Measurements from ENCODE around the gene TEKTIP1.
"Not testable (repeated sequence)": the region's sequence is repeated elsewhere in the genome, so short reads cannot be mapped to it uniquely, and the experiment has no call there.

TEKTIP1 gene

DNA sequence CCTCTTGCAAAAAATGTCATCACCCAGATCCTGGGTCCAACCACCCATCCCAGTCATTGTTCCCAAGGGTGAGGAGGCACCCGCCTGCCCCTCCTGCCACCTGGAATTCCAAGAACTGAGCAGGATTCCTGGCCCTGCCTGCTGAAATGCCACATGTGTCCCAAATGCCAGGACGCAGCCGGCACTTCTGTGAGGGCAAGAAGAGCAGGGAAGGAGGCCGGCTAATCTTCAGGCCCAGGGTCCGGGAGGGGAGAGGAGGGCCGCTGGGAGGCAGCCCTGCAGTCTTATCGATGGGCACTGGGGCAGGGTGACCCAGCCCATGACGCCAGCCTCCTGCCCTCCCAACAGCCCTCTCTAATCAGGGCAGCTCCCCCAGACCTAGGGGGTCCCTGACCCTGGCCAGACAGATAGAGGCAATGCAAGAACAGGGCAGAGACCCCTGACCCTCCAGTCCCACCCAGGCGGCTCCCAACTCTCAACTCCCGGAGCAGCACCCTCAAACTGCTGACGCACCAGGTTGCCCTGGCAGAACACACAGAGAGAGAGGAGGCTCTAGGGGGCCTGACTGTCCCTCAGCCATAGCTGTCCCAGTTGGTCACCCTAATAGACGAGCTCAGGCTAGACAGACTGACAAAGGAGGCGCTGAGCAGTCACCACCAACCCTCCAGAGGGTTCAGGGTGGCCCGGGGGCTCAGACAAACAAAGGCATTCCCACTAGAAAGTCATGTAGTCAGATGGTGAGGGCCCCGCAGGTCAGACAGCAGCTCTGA lies 16.9 kb downstream of the TEKTIP1 start:
- FAIRE-seq = no peak
- no peak for DNase-seq (ENCODE audit: extremely low spot score, insufficient read length, low read depth)

- FAIRE-seq (no peak), DNase-seq (ENCODE audit: extremely low spot score, insufficient read length, low read depth) (no peak)
Measured at GRCh38 chr19:3556423-3556977, 17.5 kb downstream of the TEKTIP1 start.

GRCh38 chr19:3556978-3557460 lies 18.0 kb downstream of the TEKTIP1 start:
- no peak for FAIRE-seq
- no peak for DNase-seq (ENCODE audit: extremely low spot score, insufficient read length, low read depth)

- FAIRE-seq = peak; percentile 96
- peak; percentile 100 for DNase-seq (ENCODE audit: extremely low spot score, insufficient read length, low read depth)
Measured at GRCh38 chr19:3557461-3558248, 18.7 kb downstream of the TEKTIP1 start, which contains the start of gene MFSD12. MFSD12 (minus strand) TSS chr19:3557586; CDS start chr19:3557403, 183 bp downstream.

- no peak for FAIRE-seq
Measured at GRCh38 chr19:3563709-3564524, 24.9 kb downstream of the TEKTIP1 start.

GRCh38 chr19:3565139-3565538 lies 26.2 kb downstream of the TEKTIP1 start:
- no peak for DNase-seq (ENCODE audit: extremely low spot score, insufficient read length, low read depth)
- no peak for FAIRE-seq

More at GRCh38 chr19:3563709-3564524, 24.9 kb downstream of the TEKTIP1 start:
- DNase-seq (ENCODE audit: extremely low spot score, insufficient read length, low read depth) = no peak

DNA sequence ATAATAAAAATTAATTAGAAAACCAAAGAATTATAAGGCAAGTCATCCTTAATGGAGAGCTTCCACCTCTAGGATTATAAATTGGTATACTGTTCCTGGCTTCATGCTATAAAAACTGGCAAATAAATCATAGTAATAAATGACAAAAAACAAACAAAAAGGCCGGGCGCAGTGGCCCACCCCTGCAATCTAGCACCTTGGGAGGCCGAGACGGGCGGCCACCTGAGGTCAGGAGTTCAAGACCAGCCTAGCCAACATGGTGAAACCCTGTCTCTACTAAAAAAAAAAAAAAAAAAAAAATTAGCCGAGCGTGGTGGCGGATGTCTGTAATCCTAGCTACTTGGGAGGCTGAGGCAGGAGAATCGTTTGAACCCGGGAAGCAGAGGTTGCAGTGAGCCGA lies 31.1 kb downstream of the TEKTIP1 start:
- not testable (repeated sequence) for FAIRE-seq; DNase-seq (ENCODE audit: extremely low spot score, insufficient read length, low read depth)

GRCh38 chr19:3570606-3571011 lies 31.6 kb downstream of the TEKTIP1 start:
- FAIRE-seq (no peak), DNase-seq (ENCODE audit: extremely low spot score, insufficient read length, low read depth) (no peak)

- FAIRE-seq = peak; percentile 99
Measured at GRCh38 chr19:3572132-3572854, 33.3 kb downstream of the TEKTIP1 start.

GRCh38 chr19:3572855-3573161 lies 33.8 kb downstream of the TEKTIP1 start, which contains the start of gene HMG20B:
HMG20B (plus strand) TSS chr19:3572944; CDS start chr19:3573310, 366 bp downstream.
- no peak for FAIRE-seq

More at GRCh38 chr19:3572132-3572854, 33.3 kb downstream of the TEKTIP1 start:
- DNase-seq (ENCODE audit: extremely low spot score, insufficient read length, low read depth) = peak; percentile 96

DNA sequence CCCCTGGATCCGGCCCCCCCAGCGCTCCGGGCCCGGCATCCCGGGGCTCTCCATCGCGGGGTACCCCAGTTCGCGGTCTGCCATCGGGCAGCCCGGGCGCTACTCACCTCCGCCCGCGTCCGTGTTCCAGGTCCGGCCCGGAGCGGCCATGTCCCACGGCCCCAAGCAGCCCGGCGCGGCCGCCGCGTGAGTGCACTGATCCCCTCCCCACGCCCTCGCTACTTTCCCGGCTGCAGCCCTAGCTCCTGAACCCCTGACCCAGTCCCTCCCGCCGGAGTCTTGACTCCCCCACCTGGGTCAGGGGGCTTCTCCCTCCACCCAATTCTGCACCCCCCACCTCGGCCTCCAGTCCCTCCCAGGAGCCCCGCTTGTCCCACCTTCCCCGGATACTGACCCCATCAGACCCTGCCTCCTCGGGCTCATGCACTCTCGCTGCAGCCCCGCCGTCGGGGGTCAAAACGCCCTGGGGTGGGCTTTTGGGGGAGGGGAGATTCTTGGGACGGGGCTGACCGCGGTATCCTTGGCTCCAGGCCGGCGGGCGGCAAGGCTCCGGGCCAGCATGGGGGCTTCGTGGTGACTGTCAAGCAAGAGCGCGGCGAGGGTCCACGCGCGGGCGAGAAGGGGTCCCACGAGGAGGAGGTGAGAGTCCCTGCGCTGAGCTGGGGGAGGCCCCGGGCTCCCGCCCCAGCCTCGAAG lies 34.3 kb downstream of the TEKTIP1 start:
- FAIRE-seq = no peak
- no peak for DNase-seq (ENCODE audit: extremely low spot score, insufficient read length, low read depth)

More at GRCh38 chr19:3572855-3573161, 33.8 kb downstream of the TEKTIP1 start, which contains the start of gene HMG20B:
- DNase-seq (ENCODE audit: extremely low spot score, insufficient read length, low read depth) = no peak

DNA sequence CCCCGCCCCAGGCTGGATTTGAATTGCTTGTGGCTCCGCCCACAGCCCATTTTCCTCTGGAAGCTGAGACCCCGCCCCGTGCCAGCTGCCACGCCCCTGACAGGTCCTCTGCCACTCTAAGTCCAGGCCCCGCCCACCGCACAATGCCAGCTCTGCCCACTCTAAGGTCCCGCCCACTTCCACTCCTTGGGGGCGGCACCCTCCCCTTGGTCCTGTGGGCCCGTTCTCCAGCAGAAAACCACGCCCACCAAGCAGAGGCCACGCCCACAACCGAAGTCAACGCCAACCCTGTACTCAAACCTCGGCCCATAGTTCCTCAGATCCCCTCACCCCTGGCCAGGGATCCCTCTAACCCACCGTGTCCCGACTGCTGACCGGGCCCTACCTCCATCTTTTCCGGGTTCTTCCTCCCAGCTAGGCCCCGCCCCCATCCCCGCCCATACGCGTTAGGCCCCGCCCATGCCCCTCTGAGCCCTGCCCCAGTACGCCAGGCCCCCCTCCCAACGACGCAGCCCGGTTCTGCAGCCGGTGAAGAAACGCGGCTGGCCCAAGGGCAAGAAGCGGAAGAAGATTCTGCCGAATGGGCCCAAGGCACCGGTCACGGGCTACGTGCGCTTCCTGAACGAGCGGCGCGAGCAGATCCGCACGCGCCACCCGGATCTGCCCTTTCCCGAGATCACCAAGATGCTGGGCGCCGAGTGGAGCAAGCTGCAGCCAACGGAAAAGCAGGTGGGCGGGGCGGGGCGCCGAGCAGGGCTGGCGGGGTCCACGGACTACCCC lies 35.1 kb downstream of the TEKTIP1 start:
- DNase-seq (ENCODE audit: extremely low spot score, insufficient read length, low read depth) = peak; percentile 73
- peak; percentile 98 for FAIRE-seq

DNA sequence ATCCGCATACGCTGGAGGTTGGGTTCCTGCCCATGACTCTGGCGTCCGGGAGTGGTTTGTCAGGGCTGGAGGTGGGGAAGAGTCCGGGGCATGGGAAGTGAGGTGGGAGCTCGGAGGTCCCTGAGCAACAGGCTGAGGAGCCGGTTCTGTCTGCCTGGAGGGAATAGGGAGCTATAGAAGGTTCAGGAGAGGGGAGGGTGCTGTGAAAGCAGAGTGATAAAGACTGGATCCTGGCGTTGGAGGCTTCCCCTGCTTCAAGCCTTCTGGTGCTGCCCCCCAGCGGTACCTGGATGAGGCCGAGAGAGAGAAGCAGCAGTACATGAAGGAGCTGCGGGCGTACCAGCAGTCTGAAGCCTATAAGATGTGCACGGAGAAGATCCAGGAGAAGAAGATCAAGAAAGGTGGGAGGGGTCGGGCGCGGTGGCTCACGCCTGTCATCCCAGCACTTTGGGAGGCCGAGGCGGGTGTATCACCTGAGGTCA lies 36.3 kb downstream of the TEKTIP1 start:
- DNase-seq (ENCODE audit: extremely low spot score, insufficient read length, low read depth) = no peak
- FAIRE-seq = no peak

DNA sequence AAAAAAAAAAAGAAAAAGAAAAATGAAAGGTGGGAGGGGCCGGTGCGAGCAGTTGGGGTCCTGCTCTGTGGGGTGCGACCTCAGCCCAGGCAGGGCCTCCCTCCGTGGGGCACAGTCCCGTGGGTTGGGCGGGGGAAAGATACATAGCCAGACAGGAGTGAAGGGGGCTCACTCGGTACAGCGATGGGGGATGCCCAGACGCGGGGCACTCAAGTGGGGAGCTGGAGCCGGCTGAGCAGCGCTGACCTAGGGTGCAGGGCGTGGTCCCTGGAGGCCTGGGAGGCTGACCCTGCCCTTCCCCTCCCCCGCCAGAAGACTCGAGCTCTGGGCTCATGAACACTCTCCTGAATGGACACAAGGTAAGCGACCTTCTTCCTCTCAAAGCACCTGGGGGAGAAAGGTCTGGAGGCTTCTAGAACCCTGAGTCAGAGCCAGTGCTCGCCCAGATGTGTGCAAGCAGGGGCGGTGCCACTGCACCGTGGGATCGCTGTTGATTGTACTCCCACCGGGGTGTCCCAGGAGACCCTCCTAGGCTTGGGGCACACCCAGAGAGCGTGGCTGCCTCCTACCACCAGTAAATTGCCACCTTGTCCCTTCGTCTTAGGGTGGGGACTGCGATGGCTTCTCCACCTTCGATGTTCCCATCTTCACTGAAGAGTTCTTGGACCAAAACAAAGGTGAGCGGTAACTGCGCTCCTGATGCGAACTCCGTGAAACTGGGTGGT lies 37.1 kb downstream of the TEKTIP1 start:
- DNase-seq (ENCODE audit: extremely low spot score, insufficient read length, low read depth) (no peak), FAIRE-seq (no peak)

- no peak for DNase-seq (ENCODE audit: extremely low spot score, insufficient read length, low read depth)
Measured at GRCh38 chr19:3576696-3577443, 37.9 kb downstream of the TEKTIP1 start.

GRCh38 chr19:3577723-3578344 lies 38.9 kb downstream of the TEKTIP1 start:
- DNase-seq (ENCODE audit: extremely low spot score, insufficient read length, low read depth) (no peak), FAIRE-seq (no peak)

More at GRCh38 chr19:3576696-3577443, 37.9 kb downstream of the TEKTIP1 start:
- no peak for FAIRE-seq

Data from GM18507 (cell line).